PFSK-1 (cell line): Measurements from ENCODE around the gene SSX4.
"Not testable (repeated sequence)": the region's sequence is repeated elsewhere in the genome, so short reads cannot be mapped to it uniquely, and the experiment has no call there.

Experiments
- FOXP2 ChIP-seq: optimal IDR thresholded peaks from 2 replicates; pipeline ENCODE3; 2011; ENCODE audit warnings: borderline replicate concordance, control low read depth, inconsistent platforms; ENCODE audit not compliant: insufficient read depth; ENCODE audit errors: extremely low read length, extremely low read depth
- POLR2AphosphoS5 ChIP-seq: IDR thresholded peaks from 2 replicates; pipeline ENCODE4 v1.6.1; 2012; ENCODE audit warnings: low read depth, mild to moderate bottlenecking, control low read depth, low read length, moderate library complexity

DNA sequence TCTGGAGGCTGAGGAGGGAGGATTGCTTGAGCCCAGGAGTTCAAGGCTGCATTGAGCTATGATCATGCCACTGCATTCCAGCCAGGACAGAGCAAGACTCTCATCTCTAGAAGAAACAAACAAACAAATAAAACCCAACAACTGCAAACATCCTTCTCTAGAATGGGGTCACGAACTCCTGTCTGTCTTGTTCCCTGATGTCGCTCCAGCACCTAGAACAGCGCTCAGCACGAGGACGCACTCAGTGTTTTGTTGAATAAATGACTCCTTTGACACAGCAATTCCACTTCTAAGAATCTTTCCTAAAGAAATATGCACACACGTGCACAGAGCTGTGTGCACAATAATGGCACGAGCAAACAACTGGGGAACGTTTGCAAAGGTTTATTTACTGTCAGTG lies 37.3 kb upstream of the SSX4 start:
- not testable (repeated sequence) for TF ChIP-seq POLR2AphosphoS5, FOXP2
